HTR-8/SVneo (cell line): ENCODE data around the gene EFTUD2.

Experiments used
- DNase-seq: peaks from one replicate; pipeline ENCODE4 v3.0.0; 2011; ENCODE audit warnings: low spot score, mixed read lengths; ENCODE audit not compliant: insufficient read length
- FAIRE-seq: peaks from 2 replicates; lab custom pipeline; 2011; peaks lifted over from hg19 to GRCh38; lab: Jason Lieb, UNC

EFTUD2 gene

DNA sequence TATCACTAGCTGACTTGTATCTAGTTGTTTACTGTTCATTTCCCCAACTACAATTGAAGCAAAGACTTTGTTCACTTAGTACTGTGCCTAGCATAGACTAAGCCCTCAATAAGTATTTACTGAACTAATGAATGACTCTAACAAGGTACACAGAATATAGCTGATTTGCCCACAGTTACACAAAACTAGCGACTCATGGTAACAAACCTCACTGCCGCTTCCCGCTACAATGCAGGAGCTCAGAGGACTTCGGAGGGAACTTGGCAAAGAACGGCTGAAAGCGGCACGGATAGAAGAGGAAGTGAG is 524 bp downstream of the EFTUD2 start:
- FAIRE-seq (no peak), DNase-seq (no peak)

DNA sequence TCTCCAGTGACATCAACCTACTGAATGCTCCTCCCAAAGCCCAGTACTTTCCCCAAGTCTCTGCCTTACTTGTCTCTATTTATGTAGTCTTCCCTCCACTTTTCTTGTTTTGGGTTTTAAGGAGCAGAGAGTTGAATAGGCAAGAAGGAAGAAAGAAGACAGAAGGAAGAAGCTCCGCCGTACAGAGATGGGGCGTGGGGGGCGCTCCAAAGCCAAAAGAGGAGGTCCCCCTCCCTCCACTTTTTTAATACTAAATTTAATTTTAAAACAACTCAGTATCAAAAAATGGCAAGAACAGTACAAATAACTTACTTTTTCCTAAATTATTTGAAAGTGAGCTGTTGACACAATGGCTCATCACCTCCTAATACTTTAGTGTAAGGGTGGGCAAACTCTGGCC is 4.6 kb downstream of the EFTUD2 start:
- FAIRE-seq: no peak
- DNase-seq: no peak

DNA sequence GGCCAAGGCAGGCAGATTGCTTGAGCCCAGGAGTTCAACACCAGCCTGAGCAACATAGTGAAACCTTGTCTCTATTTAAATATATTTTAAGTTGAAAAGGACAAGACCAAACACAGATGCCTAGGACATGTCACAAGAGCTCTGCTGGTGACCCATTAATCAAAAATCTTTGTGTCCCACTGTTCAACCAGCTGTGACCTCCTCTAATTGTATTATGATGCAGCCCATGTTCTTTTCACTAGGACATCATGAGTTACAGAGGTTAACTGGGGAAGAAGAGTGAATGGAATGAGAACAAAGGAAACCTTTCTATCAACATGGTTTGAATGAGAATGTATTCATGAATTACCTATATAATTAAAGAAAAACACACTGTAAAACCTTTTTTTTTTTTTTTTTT is 7.0 kb downstream of the EFTUD2 start:
- no peak for FAIRE-seq

DNA sequence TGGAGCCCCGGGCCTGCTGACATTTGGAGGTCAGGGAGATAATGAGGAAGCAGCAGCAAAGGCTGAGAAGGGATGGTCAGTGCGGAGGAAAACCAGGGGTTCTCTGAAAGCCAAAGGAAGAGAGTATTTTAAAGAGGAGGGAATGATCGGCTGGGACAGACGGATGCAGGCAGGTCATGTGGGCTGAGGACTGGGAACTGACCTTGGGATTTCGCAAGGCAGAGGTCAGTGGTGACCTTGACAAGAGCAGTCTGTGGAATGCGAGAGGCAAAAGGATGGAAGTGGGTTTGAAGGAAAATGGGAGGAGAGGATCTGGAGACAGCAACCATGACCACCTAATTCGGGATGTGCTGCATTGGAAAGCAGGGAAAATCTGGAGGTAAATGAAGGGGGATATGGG is 10.2 kb downstream of the EFTUD2 start:
- FAIRE-seq: peak; percentile 49

More for the DNA sequence above, 7.0 kb downstream of the EFTUD2 start:
- DNase-seq: no peak

DNA sequence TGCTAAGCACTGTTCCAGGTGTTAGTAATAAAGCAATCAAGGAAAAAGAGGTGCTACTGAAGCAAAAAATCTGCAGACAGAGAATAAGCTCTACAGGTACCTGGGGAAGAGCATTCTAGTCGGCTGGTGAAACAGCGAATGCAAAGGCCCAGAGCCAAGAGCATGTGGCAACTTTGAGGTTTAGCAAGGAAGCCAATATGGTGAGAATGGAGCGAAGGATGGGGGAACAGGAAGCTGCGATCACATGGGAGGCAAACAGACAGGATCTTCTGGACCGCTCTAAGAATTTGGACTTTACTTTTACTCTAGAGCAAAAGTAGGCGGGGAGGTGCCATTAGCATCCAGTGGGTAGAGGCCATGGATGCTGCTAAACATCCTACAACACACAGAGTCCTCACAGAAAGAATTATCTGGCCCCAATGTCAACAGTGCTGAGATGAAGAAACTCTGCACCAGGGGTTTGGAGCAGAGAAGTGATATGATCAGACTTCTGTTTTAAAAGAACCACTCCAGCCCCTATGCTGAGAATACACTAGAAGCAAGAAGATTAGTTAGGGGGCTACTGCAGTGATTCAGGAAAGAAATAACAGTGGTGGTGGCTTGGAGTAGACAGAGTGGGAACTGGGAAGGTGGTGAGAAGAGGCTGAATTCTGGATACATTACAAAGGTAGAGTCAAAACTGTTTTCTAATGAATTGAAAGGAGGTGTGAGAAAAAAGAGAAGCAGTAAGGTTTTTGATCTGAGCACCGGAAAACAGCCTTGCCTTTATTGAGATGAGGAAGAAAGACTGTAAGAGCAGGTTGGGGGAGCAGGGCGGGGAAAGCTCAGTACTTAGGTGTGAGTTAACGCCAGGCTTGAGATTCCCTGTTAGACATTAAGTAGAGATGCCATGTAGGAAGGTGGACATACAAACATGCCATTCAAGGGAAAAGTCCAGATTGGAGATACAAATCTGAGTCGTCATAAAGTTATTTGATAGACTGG is 11.0 kb downstream of the EFTUD2 start:
- no peak for DNase-seq
- no peak for FAIRE-seq

More for the DNA sequence above, 10.2 kb downstream of the EFTUD2 start:
- DNase-seq: no peak

DNA sequence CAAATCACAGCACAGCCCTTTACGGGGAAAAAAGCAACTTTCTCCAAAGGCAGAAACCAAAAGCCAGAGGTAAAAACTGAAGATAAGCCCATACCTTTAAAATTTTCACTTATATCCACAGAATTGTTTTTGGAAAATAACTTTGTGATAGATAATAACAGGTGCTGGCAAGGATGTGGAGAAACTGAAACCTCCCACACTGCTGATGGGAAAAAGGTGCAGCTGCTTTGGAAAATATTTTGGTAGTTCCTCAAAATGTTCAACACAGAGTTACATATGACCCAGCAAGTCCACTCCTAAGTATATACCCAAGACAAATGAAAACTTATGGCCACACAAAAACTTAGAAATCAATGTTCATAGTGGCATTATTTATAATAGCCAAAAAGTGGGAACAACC is 12.2 kb downstream of the EFTUD2 start:
- FAIRE-seq: no peak
- DNase-seq: no peak

DNA sequence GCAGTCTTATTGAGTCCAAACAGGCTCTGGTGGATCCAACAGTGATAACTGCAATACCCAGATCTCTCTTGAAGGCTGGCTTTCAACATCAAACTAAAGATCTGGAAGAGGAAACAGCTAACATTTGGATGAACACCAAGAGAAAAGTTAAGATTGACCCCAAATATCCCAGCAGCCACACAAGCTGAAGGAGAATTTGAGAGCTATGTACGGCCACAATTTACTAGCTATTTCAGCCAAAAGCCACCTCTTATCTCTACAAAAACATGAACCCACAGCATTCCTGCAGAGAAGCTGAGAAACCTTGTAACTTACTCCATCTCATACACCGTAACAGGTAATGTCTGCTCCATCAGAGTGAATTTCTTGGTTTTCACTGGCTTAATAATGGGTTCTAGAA is 14.3 kb downstream of the EFTUD2 start:
- no peak for DNase-seq
- no peak for FAIRE-seq

DNA sequence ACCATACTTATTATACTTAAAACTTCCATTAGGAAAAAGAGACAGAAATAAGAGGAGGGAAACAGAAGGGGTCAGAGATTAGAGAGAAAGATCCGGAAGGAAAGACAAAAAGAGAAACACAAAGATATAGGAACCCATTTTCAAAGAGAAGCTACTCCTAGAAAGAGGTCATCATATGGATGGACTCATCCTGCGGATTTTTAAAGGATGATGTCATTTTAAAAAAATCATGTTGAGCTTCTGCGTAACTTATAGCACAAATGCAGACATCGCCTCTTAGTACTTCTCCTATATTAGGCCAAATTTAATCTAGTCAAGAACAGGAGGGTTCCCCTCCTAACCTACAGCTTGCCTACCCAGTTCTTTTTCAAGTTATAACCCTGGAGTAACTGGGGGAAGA is 18.1 kb downstream of the EFTUD2 start:
- DNase-seq: no peak
- no peak for FAIRE-seq

DNA sequence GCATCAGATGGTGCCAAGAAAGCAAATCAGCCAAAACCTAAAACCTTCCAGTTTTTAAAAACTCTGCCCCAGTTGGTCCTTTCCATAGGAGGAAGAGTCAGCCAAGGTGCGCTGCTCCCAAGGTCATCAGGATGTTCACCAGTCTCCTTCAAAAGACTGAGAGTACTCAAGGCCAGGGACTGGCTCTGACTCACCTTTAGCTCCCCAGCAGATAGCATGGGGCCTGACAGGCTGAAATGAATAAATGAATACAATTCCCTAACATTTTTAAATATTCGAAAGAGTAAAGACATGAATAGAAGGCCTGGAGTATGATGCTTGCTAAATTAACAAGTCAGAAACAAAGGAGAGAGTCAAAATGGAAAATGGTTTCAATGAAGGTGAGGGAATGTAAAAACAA is 19.2 kb downstream of the EFTUD2 start:
- no peak for FAIRE-seq

DNA sequence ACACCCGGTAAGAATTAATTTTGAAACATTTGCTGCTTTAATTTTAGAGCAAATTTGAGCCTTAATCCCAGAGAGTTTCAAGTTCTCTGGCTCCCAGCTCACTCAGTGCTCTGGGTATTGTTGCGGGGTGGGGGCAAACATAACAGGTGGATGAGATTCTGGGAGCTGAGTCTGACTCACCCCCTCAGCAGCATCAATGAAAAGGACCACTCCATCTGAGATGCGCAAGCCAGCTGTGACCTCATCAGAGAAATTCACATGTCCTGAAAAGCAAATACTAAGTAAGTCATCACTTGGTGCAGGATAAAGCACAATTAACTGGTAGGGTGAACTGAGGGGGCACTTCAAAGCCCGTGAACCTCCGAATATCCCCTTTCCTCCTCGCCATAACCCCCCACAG is 19.9 kb downstream of the EFTUD2 start:
- no peak for DNase-seq
- FAIRE-seq: no peak

More for the DNA sequence above, 19.2 kb downstream of the EFTUD2 start:
- DNase-seq: no peak

DNA sequence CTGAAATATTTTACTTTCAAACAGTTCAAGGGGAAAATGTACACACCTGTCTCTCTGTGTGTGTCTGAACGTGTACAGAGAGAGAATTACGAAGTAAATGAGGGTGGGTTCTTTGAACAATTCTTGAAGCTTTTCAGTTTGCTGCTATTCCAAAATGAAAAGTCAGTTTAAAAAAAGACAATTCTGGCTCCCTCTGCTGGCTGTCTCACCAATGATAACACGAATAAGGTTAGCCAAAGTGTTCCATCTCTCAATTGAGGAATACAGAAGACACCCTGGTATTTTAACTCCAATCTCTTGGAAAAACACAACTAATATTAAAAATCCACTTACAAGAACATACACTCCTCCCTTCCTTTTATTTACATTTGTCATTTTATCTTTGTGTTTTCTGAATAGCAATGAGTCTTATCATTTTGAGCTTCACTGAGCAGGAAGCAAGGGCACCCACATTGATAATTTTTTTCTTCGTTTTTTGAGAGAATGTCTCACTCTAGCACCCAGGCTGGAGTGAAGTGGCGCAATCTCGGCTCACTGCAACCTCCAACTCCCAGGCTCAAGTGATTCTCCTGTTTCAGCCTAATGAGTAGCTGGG is 20.5 kb downstream of the EFTUD2 start:
- DNase-seq (peak; percentile 66), FAIRE-seq (peak; percentile 23)

DNA sequence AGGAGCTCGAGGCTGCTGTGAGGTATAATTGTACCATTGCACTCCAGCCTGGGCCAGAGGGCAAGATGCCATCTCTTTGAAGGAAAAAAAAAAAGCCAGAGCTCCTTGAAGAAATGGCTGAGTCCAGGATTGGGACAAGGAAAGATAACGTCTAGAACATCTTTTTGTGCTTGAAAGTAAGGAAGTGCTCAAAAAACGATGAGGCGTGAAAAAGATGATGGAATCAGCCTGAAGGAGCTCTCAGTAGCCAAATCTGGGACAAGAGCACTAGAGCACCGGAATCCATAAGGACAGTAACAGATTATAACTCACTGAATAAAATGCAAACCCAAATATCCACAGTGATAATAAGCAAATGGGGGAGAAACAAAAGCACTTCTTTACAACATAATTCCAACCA is 22.1 kb downstream of the EFTUD2 start:
- no peak for FAIRE-seq
- no peak for DNase-seq

DNA sequence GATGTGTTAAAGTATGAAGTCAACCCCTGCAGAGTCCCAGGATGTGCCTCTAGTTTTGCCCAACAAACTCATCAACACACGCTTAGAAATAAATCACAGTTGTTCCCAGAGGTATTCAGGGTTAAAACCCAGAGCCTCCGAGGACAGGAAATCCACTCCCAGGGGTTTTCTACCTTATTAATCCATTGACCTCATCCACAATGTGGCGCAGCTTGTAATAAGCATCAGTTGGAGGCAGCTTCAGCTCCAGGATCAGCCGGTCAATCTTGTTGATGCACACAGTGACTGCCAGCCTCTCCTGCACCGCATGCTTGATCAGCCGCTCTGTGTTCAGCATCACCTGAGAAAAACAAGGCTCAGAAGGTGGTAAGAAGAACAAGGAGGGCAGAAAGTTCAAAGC is 23.5 kb downstream of the EFTUD2 start:
- DNase-seq (no peak), FAIRE-seq (peak; percentile 31)

DNA sequence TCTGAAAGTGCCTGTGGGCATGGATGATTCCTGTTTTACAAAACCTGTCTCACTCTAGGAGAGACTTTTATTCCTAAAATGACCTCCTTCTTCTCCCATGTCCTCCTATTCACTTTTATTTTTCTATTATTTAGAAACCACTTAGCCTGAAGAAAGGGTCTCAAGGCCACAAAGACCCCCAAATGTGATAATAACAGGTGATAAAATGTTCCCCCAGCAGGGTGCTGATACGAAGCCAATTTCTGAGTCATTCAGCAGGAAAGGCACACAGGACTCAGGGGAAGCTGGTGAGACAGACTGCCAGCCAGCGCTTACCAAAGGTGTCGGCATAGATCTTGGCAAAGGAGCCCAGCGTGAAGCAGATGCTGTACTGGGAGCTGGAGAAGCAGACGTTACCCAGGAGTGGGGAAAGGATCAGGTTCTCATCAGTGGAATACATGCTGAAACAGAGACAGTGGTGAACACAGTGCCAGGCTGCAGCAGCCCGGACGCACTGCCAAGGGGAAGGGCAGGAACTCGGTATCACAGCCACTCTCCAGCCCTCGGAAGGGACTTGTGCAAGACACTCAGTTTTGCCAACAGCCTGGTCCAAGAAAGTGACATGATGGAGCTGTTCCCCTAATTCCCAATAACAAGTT is 27.0 kb downstream of the EFTUD2 start:
- DNase-seq (no peak), FAIRE-seq (peak; percentile 48)

DNA sequence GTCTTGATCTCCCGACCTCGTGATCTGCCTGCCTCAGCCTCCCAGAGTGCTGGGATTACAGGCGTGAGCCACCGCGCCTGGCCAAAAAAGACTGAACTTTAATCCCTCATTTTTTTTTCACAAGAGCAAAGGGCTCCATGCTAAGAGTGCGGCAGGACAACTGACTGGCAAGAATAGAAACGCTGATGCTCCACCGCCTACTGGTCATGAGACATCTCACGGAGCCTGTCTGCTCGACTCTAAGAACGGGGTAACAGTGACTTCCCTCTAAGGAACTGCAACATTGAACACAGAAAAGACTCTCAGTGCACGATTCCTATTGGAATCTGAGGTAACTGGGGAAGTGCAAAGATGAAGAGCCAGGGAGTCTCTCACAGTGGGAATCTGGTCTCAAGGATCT is 27.7 kb downstream of the EFTUD2 start:
- FAIRE-seq (no peak), DNase-seq (no peak)

DNA sequence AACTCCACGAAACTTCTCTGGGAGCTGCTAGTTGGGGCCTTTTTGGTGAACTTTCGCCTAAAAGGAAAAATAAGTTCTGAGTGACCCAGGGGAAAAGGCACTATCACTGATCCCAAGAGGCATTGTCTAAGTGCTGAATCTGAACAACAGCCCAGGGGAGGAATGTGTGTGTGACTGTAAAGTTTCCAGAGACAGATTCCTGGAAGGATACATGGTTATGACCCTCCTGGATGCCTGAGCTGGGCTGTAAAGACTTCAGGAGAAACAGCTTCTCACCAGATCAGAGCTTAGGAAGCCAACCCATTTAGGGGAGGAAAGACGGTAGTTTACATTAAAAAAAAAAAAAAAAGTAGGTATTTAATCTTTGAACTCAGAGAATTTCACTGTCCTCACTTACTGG is 31.4 kb downstream of the EFTUD2 start:
- no peak for FAIRE-seq
- no peak for DNase-seq

DNA sequence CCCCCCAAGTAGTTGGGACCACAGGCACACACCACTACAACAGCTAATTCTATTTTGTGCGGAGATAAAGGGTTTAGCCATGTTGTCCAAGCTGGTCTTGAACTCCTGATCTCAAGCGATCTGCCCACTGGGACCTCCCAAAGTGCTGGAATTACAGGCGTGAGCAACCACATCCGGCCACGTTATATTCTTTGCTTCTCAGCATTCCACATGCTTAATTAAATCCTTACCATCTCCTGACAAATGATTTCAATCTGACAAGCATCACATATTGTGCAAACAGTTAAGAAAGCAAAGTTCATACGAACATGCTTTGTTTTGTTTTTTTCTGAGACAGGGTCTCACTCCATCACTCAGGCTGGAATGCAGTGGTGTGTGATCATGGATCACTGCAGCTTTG is 33.3 kb downstream of the EFTUD2 start:
- FAIRE-seq: no peak
- DNase-seq: no peak

DNA sequence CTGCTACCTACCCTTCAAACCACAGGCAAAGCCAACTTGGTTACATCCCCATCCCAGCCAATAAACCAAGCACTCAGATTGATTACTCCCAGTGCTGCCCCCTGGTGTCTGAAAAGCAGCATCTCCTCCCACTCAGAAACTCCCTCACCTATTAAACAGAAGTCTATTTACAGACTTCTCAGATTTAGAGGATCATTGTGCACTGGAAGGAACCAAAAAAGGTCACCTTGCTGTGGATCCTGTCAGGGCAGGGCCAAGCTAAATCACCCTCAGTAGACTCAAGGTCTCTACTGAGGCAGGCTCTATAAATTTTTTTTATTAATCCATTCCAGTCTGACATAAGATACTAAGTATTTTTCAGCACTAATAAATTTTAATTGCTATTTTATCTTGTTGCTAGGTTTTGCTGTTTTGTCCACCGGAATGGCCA is 34.0 kb downstream of the EFTUD2 start:
- peak; percentile 88 for DNase-seq
- peak; percentile 67 for FAIRE-seq

DNA sequence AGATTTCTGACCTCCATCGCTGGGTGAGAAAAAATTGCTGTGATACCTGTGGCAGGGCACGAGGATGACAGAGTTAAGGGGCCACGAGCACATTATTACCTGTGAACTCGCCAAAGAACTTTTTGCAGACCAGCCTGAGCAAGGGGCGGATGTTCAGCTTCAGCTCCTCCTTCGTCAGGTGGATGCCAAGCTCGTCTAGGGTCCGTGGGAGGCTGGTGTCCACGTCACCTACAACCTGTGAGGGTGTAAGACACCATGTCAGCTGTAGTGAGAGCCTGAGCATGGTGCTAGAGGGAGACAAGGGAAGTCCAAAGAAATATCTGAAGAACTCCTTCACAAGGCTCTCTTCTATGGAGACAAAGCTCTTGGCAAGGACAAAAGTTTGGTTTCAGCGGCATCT is 34.4 kb downstream of the EFTUD2 start:
- no peak for FAIRE-seq
- no peak for DNase-seq

DNA sequence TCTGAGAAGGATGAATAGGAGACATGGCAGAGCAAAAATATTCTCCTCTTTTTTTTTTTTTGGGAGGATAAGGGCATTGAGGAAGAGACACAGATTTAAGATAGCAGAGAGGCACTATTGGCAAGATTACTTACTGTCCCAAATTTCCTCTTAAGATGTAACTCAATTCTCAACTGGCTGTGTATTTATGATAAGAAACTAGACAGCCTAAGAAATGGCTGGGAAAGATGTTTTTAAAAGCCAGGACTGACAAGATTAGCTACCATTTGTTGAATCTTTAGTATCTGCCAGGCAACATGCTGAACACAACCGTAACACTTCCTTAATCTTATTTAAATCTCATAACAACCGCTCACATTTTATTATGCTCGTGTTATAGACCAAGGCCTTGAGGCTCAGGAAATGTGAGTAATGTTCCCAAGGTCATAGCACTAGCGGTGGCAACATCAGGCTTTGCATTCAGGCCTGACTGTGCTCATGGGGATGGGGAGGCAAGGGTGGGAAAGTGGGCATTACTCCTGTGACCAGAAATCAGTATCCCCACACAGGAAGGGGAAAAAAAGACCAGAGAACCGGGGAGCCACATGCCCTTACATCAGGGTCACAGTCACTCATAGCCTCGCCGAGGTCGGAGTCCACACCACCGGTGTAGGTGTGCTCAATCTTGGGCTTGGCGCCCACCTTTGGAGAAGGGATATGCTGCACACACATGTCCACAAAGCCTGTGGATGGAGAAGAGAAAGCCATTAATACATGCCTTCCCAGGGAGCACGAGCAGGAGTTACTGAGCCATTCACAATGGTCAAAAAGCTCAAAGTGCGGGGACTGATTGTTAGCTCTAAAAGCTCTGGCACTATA is 36.0 kb downstream of the EFTUD2 start:
- FAIRE-seq: no peak
- DNase-seq: no peak
